DMS114 treated with DMSO at 0.1 percent for 48 hours (cell line): ENCODE data around the gene ACLY.
"Not testable (repeated sequence)": the region's sequence is repeated elsewhere in the genome, so short reads cannot be mapped to it uniquely, and the experiment has no call there.

ENCODE experiments used
- DNase-seq: peaks from one replicate; lab custom pipeline; 2025; ENCODE audit not compliant: unreplicated experiment; lab: John Stamatoyannopoulos, UW

Gene ACLY

DNA sequence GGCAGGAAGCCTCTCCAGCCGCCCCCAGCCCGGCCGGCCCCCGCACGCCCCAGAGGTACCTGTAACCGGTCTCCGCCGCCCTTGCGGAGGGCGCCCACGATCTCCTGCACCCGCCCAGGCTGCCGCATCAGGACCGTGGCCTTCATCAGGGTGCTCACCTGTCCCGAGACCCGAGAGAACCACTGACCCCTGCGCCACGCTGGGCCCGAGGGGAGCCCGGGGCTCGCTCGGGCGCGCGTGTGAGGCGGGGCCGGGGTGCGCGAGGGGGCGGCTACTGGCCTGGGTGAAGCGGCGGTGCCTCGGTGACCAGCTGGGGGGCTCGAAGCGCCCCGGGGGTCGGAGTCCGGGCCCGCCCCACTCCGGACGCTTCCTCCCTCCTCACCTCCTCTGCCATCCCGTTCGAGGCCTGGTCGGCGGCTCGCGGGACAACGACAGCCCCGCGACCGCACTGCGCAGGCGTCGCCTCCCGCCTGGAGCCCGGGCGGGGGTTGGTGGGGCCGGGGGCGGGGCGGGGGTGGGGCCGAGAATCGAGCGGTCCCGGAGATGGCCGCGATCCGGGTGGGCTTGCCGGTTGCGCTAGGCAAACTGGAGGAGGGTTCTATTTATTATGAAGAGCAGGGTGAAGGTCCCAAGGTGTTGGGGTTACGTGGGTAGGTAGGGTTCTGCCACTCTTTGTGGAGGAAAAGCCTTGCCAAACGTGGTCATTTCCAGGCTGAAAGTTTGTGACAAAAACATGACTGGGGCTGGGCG lies 82.8 kb downstream of the ACLY start, which contains the start of gene NT5C3B:
Gene NT5C3B (minus strand): TSS at position 433 of the 750 bp plus-strand sequence. CDS start 39 bp downstream, at position 394.
- peak; percentile 33 for DNase-seq

DNA sequence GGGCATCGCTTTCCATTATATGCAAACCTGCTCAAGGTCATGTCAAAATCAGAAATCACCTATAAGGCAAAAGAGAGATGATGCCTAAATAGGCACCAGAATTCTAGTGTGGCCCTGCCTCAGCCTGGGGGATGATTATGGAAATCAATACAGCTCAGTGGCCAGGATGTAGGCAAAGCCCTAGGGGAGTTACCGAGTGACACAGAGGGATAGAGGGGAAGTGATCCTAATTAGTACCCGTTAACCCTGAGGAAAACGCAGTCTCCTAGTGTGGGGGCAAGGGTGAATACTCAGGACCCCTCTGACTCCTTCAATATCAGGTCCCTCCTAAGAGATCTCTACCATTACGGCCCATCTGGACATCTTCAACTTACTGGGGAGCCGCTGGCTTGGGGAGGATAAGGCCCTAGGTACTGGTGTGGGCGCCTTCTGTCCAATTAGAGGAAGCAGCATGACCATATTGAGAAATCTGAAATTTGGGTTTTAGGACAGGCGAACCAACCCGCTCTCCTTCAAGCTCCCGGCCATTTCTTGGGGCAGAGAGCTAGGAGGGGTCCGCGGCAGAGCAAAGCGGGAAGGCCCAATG lies 83.4 kb downstream of the ACLY start:
- DNase-seq = no peak

DNA sequence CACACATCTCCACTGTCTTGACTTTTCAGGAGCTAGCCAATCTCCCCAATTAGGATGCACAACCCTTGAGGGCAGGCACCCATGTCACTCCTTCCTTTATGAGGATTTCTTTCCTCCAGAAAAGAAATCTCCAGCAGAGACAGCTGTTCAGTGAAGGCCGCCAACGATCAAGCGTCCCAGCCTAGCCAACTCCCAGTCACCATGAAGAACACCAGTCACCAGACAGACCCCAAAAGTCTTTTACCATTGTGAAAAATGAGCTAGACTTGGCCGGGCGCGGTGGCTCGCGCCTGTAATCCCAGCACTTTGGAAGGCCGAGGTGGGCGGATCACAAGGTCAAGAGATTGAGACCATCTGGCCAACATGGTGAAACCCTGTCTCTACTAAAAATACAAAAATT lies 88.8 kb downstream of the ACLY start:
- DNase-seq = not testable (repeated sequence)

DNA sequence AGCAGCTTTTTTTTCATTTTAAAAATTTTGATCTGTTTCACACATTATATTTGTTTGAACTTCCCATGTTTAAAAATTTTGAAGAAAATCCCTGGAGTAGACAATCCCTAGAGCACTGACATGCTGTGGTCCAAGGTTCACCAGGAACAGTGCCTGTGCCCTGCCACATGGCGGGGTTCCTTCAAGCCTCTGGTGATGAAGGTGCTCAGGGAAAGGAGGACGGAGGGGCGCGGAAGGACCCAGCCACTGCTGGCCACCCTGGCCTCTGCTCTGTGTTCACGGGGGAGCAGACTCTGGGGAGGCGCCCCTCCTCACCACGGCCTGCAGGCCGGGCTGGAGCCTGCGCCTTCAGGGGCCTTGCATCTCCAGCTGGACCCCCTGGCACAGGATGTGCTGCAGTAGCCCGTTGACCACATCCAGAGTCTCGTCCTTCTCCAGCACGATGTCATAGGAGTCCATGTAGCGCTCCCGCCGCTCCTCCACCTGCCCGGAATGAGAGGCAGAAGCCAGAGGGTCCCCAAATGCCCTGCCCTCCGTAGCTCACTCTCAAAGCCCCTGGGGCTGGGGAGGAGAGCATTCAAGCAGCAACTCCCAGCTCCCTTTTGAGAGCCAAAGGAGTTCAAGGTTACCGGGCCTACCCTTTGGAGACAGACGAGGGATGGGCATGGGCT lies 93.4 kb downstream of the ACLY start:
- no peak for DNase-seq

DNA sequence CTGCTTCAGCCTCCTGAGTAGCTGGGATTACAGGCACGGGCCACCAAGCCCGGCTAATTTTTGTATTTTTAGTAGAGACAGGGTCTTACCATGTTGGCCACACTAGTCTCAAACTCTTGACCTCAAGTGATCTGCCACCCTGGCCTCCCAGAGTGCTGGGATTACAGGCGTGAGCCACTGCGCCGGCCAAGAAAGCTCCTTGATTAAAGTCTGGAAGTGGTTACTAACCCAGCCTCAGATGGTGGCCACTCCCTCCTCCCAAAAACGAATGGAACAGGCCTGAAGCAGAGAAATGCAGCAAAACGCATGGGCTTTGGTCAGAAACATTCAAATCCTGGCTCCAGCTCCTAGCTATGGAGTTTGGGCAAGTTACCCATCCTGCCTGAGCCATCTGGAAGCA lies 94.7 kb downstream of the ACLY start:
- DNase-seq = no peak

DNA sequence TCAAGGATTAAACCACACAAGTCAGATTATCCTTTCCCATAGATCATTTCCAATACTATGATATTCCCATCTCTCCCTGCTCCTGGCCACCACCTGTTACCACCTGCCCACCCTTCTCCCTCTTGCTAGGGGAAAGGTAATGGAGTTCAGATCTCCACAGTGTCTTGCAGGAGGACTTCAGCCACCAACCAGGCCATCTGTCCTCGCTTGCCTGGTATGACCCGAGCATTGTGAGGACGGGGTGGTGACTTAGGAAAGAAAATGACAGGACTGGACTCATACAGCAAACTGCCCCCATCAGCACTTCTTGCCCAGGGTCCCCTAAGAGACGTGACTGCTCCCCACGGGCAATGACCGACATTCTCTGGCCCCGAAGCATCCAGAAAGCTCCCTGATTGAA lies 95.2 kb downstream of the ACLY start:
- no peak for DNase-seq

DNA sequence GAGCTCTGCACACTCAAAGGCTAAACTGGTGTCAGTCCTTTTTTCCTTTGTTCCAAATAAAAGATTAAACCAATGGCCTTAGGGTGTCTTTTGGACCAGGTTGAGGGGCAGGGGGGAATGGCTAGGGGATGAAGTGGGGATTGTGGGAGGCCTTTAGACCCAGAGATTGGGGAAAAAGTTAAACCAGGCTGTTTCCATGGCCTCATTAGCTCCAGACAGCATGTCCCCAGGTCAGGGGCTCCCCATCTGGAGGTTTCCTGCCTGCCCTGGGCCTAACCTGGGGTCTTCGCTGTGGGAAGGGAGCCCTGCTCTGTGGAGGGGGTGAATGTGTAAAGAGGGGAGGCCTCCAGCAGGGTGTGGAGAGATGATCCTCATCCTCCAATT lies 95.6 kb downstream of the ACLY start:
- DNase-seq = no peak

DNA sequence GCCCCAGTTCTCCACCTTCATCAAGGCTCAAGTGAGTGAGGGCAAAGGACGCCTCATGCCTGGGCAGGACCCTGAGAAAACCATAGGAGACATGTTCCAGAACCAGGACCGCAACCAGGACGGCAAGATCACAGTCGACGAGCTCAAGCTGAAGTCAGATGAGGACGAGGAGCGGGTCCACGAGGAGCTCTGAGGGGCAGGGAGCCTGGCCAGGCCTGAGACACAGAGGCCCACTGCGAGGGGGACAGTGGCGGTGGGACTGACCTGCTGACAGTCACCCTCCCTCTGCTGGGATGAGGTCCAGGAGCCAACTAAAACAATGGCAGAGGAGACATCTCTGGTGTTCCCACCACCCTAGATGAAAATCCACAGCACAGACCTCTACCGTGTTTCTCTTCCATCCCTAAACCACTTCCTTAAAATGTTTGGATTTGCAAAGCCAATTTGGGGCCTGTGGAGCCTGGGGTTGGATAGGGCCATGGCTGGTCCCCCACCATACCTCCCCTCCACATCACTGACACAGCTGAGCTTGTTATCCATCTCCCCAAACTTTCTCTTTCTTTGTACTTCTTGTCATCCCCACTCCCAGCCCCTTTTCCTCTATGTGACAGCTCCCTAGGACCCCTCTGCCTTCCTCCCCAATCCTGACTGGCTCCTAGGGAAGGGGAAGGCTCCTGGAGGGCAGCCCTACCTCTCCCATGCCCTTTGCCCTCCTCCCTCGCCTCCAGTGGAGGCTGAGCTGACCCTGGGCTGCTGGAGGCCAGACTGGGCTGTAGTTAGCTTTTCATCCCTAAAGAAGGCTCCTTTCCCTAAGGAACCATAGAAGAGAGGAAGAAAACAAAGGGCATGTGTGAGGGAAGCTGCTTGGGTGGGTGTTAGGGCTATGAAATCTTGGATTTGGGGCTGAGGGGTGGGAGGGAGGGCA lies 96.3 kb downstream of the ACLY start:
- DNase-seq = no peak

DNA sequence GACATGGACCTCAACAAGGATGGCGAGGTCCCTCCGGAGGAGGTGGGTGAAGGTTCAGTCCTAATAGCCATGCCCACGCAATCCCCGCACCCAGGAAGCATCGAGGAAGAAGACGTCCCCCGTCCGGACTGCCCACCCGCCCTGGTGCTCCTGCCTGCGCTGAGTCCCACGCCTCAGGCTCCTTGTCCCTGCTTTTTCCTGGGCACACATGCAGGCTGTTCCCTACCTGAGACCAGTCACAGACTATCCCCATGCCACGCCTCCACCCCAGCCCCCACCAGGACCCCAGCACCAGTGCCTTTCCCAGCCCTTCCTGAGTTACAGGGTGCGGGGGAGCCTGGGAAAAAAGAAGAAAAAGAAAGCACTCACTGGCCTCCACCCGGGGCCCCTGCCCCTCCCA lies 97.0 kb downstream of the ACLY start:
- DNase-seq = no peak

DNA sequence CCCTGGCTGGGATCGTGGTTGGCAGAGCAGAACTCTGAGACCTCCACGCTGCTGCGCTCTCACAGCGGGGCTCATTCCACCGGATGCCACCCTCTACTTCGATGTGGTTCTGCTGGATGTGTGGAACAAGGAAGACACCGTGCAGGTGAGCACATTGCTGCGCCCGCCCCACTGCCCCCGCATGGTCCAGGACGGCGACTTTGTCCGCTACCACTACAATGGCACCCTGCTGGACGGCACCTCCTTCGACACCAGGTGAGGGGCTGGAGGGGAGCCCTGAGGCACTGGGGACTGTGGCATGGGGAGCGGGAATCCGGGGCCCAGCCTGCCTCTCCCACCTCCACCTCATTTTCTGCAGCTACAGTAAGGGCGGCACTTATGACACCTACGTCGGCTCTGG lies 100.7 kb downstream of the ACLY start:
- DNase-seq = no peak
